ENCODE results near the gene ANTXR1. TPM values are rescaled to one million over a fixed set of nuclear protein-coding genes. Genes with fewer than 3 reads are reported as not detected.

Gene ANTXR1
- total RNA-seq, 1 experiment from 2014 or later, result 33.1 TPM

DNA sequence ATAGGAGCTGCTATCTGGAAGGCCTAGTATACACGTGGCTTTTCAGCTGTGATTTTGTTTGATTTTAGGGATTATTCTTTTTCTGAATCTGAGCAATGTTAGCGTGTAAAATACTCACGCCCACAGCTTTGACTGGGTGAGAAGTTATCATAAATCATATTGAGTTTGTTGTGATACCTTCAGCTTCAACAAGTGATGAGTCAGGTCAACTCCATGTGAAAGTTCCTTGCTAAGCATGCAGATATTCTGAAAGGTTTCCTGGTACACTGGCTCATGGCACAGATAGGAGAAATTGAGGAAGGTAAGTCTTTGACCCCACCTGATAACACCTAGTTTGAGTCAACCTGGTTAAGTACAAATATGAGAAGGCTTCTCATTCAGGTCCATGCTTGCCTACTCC lies 38.7 kb upstream of the ANTXR1 start, which contains the start of gene GKN1:
Gene GKN1 (plus strand): TSS at position 386 of the 400 bp plus-strand sequence. CDS start 42 bp downstream, outside the sequence.
- Mint-ChIP-seq H3K4me3 (ENCODE audit: unreplicated experiment) (no peak within 1 kb of the TSS), H3K27me3 (ENCODE audit: insufficient read depth, unreplicated experiment) (peaks cover 17% of the 10 kb centered on the region), H3K27ac (ENCODE audit: low read depth, unreplicated experiment) (no peak within 1 kb of the TSS), H3K4me1 (ENCODE audit: insufficient read depth, unreplicated experiment) (peaks cover 17% of the 10 kb centered on the region), H3K36me3 (ENCODE audit: insufficient read depth, unreplicated experiment) (no peaks in the 10 kb centered on the region), H3K9me3 (ENCODE audit: unreplicated experiment) (no peaks in the 10 kb centered on the region)
- intact Hi-C loops (cut with micrococcal nuclease), result no loop called here
- TF ChIP-seq, protein P1, sequence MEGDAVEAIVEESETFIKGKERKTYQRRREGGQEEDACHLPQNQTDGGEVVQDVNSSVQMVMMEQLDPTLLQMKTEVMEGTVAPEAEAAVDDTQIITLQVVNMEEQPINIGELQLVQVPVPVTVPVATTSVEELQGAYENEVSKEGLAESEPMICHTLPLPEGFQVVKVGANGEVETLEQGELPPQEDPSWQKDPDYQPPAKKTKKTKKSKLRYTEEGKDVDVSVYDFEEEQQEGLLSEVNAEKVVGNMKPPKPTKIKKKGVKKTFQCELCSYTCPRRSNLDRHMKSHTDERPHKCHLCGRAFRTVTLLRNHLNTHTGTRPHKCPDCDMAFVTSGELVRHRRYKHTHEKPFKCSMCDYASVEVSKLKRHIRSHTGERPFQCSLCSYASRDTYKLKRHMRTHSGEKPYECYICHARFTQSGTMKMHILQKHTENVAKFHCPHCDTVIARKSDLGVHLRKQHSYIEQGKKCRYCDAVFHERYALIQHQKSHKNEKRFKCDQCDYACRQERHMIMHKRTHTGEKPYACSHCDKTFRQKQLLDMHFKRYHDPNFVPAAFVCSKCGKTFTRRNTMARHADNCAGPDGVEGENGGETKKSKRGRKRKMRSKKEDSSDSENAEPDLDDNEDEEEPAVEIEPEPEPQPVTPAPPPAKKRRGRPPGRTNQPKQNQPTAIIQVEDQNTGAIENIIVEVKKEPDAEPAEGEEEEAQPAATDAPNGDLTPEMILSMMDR (IDR thresholded peaks at IDR 0.05; ENCODE audit: unreplicated experiment), result no peak
- ChIA-PET CTCF (interaction anchor here (0.7 to 1.1 kb wide), 3 partner anchors 9 to 49 kb away, joined by 3 read pairs; no protein-coding TSS in a partner anchor), POLR2A (no interaction called here)
- no TSS peak for BruUV-seq (replicated peaks)
- DNase-seq (ENCODE audit: unreplicated experiment), result no peak

DNA sequence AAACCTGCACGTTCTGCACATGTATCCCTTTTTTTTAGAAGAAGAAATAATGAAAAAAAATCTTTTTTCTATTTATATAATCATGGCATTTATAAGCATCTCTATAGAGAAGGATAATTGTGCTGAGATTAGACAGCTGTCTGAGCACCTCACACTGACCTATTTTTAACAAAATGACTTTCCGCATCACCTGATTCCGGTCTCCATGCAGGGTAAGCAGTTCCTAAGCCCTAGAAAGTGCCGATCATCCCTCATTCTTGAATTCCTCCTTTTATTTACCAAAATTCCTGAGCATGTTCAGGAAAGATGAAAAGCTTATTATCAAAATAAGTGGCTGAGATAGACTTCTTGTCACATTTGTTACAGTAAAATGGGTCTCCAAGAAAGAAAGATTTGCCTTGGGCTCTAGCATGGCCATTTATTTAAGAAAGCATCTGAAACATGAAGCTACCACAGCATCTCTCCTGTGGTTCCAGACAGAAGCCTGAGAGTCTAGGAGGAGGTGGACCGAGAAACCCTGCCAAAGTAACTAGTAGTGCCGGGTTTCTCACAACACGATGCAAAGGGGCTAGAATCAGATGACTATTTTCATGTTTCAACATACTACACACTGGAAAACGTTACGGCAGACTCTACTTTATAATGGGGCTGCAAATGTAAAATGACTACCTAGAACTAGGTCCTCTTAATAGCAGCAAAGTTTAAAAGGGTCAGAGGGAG lies 37.9 kb upstream of the ANTXR1 start:
- no TSS peak for BruUV-seq (replicated peaks)
- Mint-ChIP-seq H3K4me3 (ENCODE audit: unreplicated experiment) (no peak overlapping the region), H3K36me3 (ENCODE audit: insufficient read depth, unreplicated experiment) (no peaks in the 10 kb centered on the region), H3K4me1 (ENCODE audit: insufficient read depth, unreplicated experiment) (peaks cover 17% of the 10 kb centered on the region), H3K9me3 (ENCODE audit: unreplicated experiment) (no peaks in the 10 kb centered on the region), H3K27me3 (ENCODE audit: insufficient read depth, unreplicated experiment) (peaks cover 17% of the 10 kb centered on the region), H3K27ac (ENCODE audit: low read depth, unreplicated experiment) (no peak overlapping the region)
- ChIA-PET CTCF (interaction anchor here (0.6 to 1.8 kb wide), 5 partner anchors 31 to 853 kb away, joined by 3 to 8 read pairs (median 3); no protein-coding TSS in a partner anchor), POLR2A (interaction anchor here (0.7 kb wide), 1 partner anchor 38 kb away, joined by 4 read pairs; the partner anchor contains the start of gene ANTXR1)
- intact Hi-C loops (cut with micrococcal nuclease), result no loop called here
- TF ChIP-seq, protein P1 (IDR thresholded peaks at IDR 0.05; ENCODE audit: unreplicated experiment), result no peak
- DNase-seq (ENCODE audit: unreplicated experiment), result no peak

DNA sequence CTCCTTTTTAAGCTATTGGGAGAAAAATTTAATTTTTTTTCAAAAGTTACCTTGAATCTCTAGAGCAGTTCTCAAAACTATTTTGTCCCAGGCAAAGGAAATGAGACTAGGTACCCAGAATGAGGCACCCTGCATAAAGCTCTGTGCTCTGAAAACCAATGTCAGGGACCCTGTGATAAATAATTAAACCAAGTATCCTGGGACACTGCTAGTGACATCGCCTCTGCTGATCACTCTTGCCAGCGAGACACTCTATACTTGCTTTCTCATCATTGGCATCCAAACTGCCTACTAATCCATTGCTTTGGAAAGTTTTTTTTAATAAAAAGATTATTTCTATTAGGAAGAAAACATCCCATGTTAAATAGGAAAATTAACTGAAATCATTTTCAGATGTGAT lies 37.1 kb upstream of the ANTXR1 start:
- ChIA-PET CTCF (interaction anchor here (0.6 to 1.8 kb wide), 4 partner anchors 32 to 854 kb away, joined by 3 to 8 read pairs (median 3); no protein-coding TSS in a partner anchor), POLR2A (no interaction called here)

DNA sequence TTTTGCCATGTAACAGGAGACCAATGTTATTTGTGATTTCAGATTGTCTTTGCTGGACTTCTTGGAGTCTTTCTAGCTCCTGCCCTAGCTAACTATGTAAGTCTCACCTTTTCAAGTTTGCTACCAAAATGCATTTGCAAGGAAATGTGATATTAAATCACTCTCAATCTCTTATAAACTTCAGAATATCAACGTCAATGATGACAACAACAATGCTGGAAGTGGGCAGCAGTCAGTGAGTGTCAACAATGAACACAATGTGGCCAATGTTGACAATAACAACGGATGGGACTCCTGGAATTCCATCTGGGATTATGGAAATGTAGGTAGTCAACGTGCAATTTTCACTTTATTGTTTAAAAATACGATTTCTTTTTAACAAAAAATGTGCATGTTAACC lies 35.5 kb upstream of the ANTXR1 start:
- peaks cover 5% of the 10 kb centered on the region for H3K4me1 Mint-ChIP-seq (ENCODE audit: insufficient read depth, unreplicated experiment)
- DNase-seq (ENCODE audit: unreplicated experiment), result no peak
- no peak overlapping the region for H3K27ac Mint-ChIP-seq (ENCODE audit: low read depth, unreplicated experiment)
- H3K36me3 Mint-ChIP-seq (ENCODE audit: insufficient read depth, unreplicated experiment), result no peaks in the 10 kb centered on the region
- no peak overlapping the region for H3K4me3 Mint-ChIP-seq (ENCODE audit: unreplicated experiment)
- intact Hi-C loops (cut with micrococcal nuclease), result no loop called here
- ChIA-PET CTCF (interaction anchor here (0.7 kb wide), 1 partner anchor 18 kb away, joined by 3 read pairs; no protein-coding TSS in a partner anchor), POLR2A (interaction anchor here (0.9 to 1.2 kb wide), 2 partner anchors 11 kb away, joined by 3 read pairs; no protein-coding TSS in a partner anchor)
- no peaks in the 10 kb centered on the region for H3K9me3 Mint-ChIP-seq (ENCODE audit: unreplicated experiment)
- no TSS peak for BruUV-seq (replicated peaks)
- TF ChIP-seq, protein P1 (IDR thresholded peaks at IDR 0.05; ENCODE audit: unreplicated experiment), result no peak
- peaks cover 27% of the 10 kb centered on the region for H3K27me3 Mint-ChIP-seq (ENCODE audit: insufficient read depth, unreplicated experiment)

More for the DNA sequence above, 37.1 kb upstream of the ANTXR1 start:
- Mint-ChIP-seq H3K9me3 (ENCODE audit: unreplicated experiment) (no peaks in the 10 kb centered on the region), H3K36me3 (ENCODE audit: insufficient read depth, unreplicated experiment) (no peaks in the 10 kb centered on the region), H3K4me3 (ENCODE audit: unreplicated experiment) (no peak overlapping the region), H3K4me1 (ENCODE audit: insufficient read depth, unreplicated experiment) (peaks cover 17% of the 10 kb centered on the region), H3K27me3 (ENCODE audit: insufficient read depth, unreplicated experiment) (peaks cover 17% of the 10 kb centered on the region), H3K27ac (ENCODE audit: low read depth, unreplicated experiment) (no peak overlapping the region)
- intact Hi-C loops (cut with micrococcal nuclease), result no loop called here
- no peak for DNase-seq (ENCODE audit: unreplicated experiment)
- TF ChIP-seq, protein P1 (IDR thresholded peaks at IDR 0.05; ENCODE audit: unreplicated experiment), result no peak
- no TSS peak for BruUV-seq (replicated peaks)
